HFFc6 (cell line): ENCODE data around the gene THSD7B. TPM values are rescaled to one million over a fixed set of nuclear protein-coding genes. Genes with fewer than 3 reads are reported as not detected.

Experiments used
- DNase-seq: peaks from one replicate; pipeline ENCODE4 v3.0.0-alpha.2; 2018
- H3K27ac Mint-ChIP-seq: 2 replicates; pipeline ENCODE4 v1.8.0; 2020; ENCODE audit warnings: mild to moderate bottlenecking, mixed read lengths
- H3K27me3 Mint-ChIP-seq: 2 replicates; pipeline ENCODE4 v1.8.0; 2021; ENCODE audit warnings: mild to moderate bottlenecking, moderate library complexity, mixed read lengths; ENCODE audit not compliant: insufficient read depth
- H3K36me3 Mint-ChIP-seq: 2 replicates; pipeline ENCODE4 v1.8.0; 2021; ENCODE audit warnings: low read depth, mixed read lengths
- H3K4me1 Mint-ChIP-seq: 2 replicates; pipeline ENCODE4 v1.8.0; 2020; ENCODE audit warnings: low read depth, mixed read lengths
- H3K4me3 Mint-ChIP-seq: 2 replicates; pipeline ENCODE4 v1.8.0; 2020; ENCODE audit warnings: mild to moderate bottlenecking, moderate library complexity, mixed read lengths
- H3K9me3 Mint-ChIP-seq: 2 replicates; pipeline ENCODE4 v1.8.0; 2020; ENCODE audit warnings: mild to moderate bottlenecking, mixed read lengths
- total RNA-seq, 6 experiments: library from RNA; stranded (reverse); fragmentation: NEBNext Ultra II Directional; extraction: Animal tissue kit (Norgen Biotek cat#: 25700); gene quantifications; 2 replicates in 1 of 6; 3 replicates in 5 of 6; pipeline ENCODE4 v1.2.3, GENCODE V29; 2021
- TF ChIP-seq, protein P1 (sequence below): fragments of 200-600 bp; sonication (generic); IDR thresholded peaks from 2 replicates; pipeline ENCODE4 v1.5.0; 2021; ENCODE audit warnings: antibody characterized with exemption, mild to moderate bottlenecking

THSD7B gene
- total RNA-seq, 6 experiments from 2014 or later, result 0.10 to 0.25 (median 0.22) TPM; not detected in 2

GRCh38 chr2:137172162-137172561 is 406.8 kb downstream of the THSD7B start:
- peaks cover 48% of the 10 kb centered on the region for H3K4me1 Mint-ChIP-seq

DNA sequence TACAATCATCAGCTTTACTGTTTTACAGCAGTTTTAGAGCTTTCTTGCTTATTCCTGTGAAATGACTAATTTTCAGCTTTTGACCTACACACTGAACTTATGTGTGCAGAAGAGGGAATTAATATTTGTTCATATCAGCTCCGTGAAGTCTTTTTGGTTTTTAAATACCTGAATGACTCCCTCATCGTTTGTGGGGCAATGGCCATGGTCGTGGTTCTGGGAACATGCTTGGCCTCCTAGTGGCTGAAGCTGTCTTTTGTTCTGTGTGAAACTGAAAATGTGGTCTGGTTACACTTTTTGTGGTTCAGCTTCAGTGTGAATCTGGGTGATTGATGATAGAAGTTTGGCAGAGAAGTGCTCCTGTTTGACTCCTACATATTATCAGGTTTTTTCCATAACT is 408.1 kb downstream of the THSD7B start:
- peaks cover 45% of the 10 kb centered on the region for H3K4me1 Mint-ChIP-seq
- TF ChIP-seq, protein P1, sequence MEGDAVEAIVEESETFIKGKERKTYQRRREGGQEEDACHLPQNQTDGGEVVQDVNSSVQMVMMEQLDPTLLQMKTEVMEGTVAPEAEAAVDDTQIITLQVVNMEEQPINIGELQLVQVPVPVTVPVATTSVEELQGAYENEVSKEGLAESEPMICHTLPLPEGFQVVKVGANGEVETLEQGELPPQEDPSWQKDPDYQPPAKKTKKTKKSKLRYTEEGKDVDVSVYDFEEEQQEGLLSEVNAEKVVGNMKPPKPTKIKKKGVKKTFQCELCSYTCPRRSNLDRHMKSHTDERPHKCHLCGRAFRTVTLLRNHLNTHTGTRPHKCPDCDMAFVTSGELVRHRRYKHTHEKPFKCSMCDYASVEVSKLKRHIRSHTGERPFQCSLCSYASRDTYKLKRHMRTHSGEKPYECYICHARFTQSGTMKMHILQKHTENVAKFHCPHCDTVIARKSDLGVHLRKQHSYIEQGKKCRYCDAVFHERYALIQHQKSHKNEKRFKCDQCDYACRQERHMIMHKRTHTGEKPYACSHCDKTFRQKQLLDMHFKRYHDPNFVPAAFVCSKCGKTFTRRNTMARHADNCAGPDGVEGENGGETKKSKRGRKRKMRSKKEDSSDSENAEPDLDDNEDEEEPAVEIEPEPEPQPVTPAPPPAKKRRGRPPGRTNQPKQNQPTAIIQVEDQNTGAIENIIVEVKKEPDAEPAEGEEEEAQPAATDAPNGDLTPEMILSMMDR, result peak; percentile 84

More at GRCh38 chr2:137172162-137172561, 406.8 kb downstream of the THSD7B start:
- H3K36me3 Mint-ChIP-seq, result no peaks in the 10 kb centered on the region
- DNase-seq, result peak; percentile 30
- peaks cover 1% of the 10 kb centered on the region; the same call in 1 of the 2 replicates for H3K27me3 Mint-ChIP-seq
- H3K4me3 Mint-ChIP-seq, result no peak overlapping the region
- TF ChIP-seq, protein P1, result no peak
- no peaks in the 10 kb centered on the region for H3K9me3 Mint-ChIP-seq
- no peak overlapping the region; the same call in 1 of the 2 replicates for H3K27ac Mint-ChIP-seq

DNA sequence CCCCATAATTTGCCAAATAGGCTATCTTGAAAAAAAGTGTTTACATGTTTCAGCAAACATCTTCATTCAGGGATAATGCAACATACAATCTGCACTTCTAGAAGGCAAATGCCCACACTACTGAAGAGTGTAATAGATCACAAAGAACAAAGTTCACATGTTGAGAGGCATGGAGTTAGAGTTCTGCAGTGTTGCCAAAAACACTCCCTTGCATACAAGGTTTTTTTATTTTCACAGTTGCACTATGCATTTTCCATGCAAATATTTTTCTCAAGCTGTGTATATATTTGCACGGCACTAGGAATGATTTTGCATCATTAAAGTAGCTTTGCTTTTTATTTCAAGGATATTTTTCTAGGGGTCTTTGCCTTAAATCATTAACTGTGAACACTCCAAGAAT is 409.9 kb downstream of the THSD7B start:
- Mint-ChIP-seq H3K27ac (no peak overlapping the region), H3K4me3 (no peak overlapping the region), H3K36me3 (no peaks in the 10 kb centered on the region), H3K27me3 (peaks cover 1% of the 10 kb centered on the region; the same call in 1 of the 2 replicates), H3K9me3 (no peaks in the 10 kb centered on the region), H3K4me1 (peaks cover 56% of the 10 kb centered on the region)
- DNase-seq, result no peak
- TF ChIP-seq, protein P1, result no peak

More for the DNA sequence above, 408.1 kb downstream of the THSD7B start:
- Mint-ChIP-seq H3K4me3 (peak overlapping the region; percentile 27; the same call in 1 of the 2 replicates), H3K27me3 (peaks cover 1% of the 10 kb centered on the region; the same call in 1 of the 2 replicates), H3K36me3 (no peaks in the 10 kb centered on the region), H3K9me3 (no peaks in the 10 kb centered on the region), H3K27ac (peak overlapping the region; percentile 12; the same call in 1 of the 2 replicates)
- peak; percentile 71 for DNase-seq

DNA sequence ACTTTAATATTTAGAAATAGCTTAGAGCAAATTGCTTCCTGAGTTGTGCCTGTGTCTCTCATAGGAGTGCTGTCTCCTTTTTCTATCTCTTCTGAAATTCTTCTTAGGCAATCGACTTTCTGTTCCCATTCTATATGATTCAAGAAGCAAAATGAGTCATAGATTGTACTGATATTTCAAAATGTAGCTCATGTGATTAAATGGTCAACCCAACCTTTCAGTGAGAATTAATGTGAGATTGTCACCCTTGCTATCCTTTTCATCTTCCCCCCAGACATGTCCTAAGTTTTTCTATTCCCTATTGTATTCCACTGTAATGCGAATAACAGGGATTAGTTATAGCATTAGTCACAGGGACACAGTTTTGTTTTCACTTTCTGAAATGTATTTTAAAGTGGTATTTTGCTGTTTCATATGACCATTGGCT is 413.6 kb downstream of the THSD7B start:
- Mint-ChIP-seq H3K27me3 (peaks cover 1% of the 10 kb centered on the region; the same call in 1 of the 2 replicates), H3K36me3 (no peaks in the 10 kb centered on the region), H3K27ac (peak overlapping the region; percentile 51), H3K4me3 (peak overlapping the region; percentile 70), H3K4me1 (peaks cover 29% of the 10 kb centered on the region), H3K9me3 (no peaks in the 10 kb centered on the region)
- TF ChIP-seq, protein P1, result no peak
- peak; percentile 47 for DNase-seq

DNA sequence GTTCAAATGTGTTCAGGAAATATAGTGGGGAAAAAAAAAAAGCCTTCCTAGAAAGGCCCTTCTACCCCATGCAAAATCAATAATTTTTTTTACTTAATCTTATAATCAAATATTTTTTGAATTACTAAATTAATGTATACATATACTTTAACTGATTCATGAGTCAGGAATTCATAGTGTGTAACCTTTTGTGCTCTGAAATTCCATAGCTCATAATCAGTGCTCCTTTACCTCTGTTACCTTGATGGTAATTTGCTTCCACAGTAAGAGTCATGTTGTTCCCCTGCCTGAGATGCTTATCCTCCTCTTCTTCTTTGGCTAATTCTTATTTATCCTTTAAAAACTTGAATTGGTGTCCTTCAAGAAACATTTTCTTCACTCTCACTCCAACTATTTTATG is 414.2 kb downstream of the THSD7B start:
- H3K4me1 Mint-ChIP-seq, result peaks cover 25% of the 10 kb centered on the region
- H3K4me3 Mint-ChIP-seq, result peak overlapping the region; percentile 70; the same call in 1 of the 2 replicates
- no peaks in the 10 kb centered on the region for H3K9me3 Mint-ChIP-seq
- TF ChIP-seq, protein P1, result no peak
- H3K36me3 Mint-ChIP-seq, result no peaks in the 10 kb centered on the region
- no peak for DNase-seq
- H3K27me3 Mint-ChIP-seq, result peaks cover 1% of the 10 kb centered on the region; the same call in 1 of the 2 replicates
- no peak overlapping the region for H3K27ac Mint-ChIP-seq
